Placental epithelial cell (primary cell): ENCODE data around the gene SYTL3. TPM values are rescaled to one million over a fixed set of nuclear protein-coding genes. Genes with fewer than 3 reads are reported as not detected.

Experiments used
- small RNA-seq: library from RNA; depleted of rRNA; stranded (forward); fragments of <200 nt; gene quantifications from one replicate; pipeline ENCODE3, GENCODE V24; 2012
- total RNA-seq: library from RNA; depleted of rRNA; stranded (reverse); fragments of >200 nt; gene quantifications from 2 replicates; pipeline ENCODE4 v1.2.3, GENCODE V29; 2012

Gene SYTL3
- 11.8 and 13.2 TPM in 2 replicates for total RNA-seq

GRCh38 chr6:158649289-158650143 is at the start of gene SYTL3:
Gene SYTL3 (plus strand): TSS chr6:158650054. CDS start chr6:158663269, 13,215 bp downstream.

GRCh38 chr6:158644231-158645063 is 5.4 kb upstream of the SYTL3 start, which contains the start of gene DYNLT1:
Gene DYNLT1 (minus strand): TSS chr6:158644743. CDS start chr6:158644708, 35 bp downstream.

Small RNA genes lying within 50 kb of the gene (small RNA-seq; reads per million reads assigned to genes)
- gene MIR3918: not detected
- gene MIR7161: not detected

Other genes with a start within 250 kb of the SYTL3 start
- 13.3 and 23.5 TPM in 2 replicates for gene TMEM181, start 90.0 kb upstream of the SYTL3 start, total RNA-seq
- gene DYNLT1, start 5.3 kb upstream of the SYTL3 start, total RNA-seq: 115 and 125 TPM in 2 replicates
- gene EZR, start 169.3 kb downstream of the SYTL3 start, total RNA-seq: 548 and 638 TPM in 2 replicates